GM12865 (cell line): Measurements from ENCODE around the gene ENTPD6.
A peak's percentile ranks its signal among the peaks of the same experiment; 100 is the strongest.

ENCODE experiments used
- DNase-seq: peaks from one replicate; pipeline ENCODE4 v3.0.0; 2010; ENCODE audit warnings: low read depth
- H3K4me3 ChIP-seq: 2 replicates; pipeline ENCODE4 v1.5.1; 2011; ENCODE audit warnings: mild to moderate bottlenecking, low read depth, low read length, control low read depth
- CTCF ChIP-seq: IDR thresholded peaks from 2 replicates; pipeline ENCODE4 v1.5.1; 2011; ENCODE audit warnings: low read length, control low read depth, low read depth, inconsistent platforms; ENCODE audit not compliant: insufficient read depth; ENCODE audit errors: missing control alignments

ENTPD6 gene

GRCh38 chr20:25195014-25195961 is at the start of gene ENTPD6:
Gene ENTPD6, plus strand, starts transcription at chr20:25195712. Its CDS starts 10,825 bp downstream, at chr20:25206537.
- peak; percentile 94 for DNase-seq
- H3K4me3 ChIP-seq: peak within 1 kb of the TSS; percentile 97
- no peak for TF ChIP-seq CTCF

- TF ChIP-seq CTCF: no peak
- no peak for DNase-seq
- H3K4me3 ChIP-seq: no peak overlapping the region
Observed at GRCh38 chr20:25146976-25147375, 48.5 kb upstream of the ENTPD6 start.

GRCh38 chr20:25147716-25148115 is 47.8 kb upstream of the ENTPD6 start:
- DNase-seq: no peak
- H3K4me3 ChIP-seq: no peak overlapping the region
- no peak for TF ChIP-seq CTCF

- H3K4me3 ChIP-seq: peak overlapping the region; percentile 17
- DNase-seq: peak; percentile 16
- no peak for TF ChIP-seq CTCF
Observed at GRCh38 chr20:25148181-25148981, 47.1 kb upstream of the ENTPD6 start.

- no peak overlapping the region for H3K4me3 ChIP-seq
- TF ChIP-seq CTCF: no peak
- no peak for DNase-seq
Observed at GRCh38 chr20:25148982-25149846, 46.3 kb upstream of the ENTPD6 start.

- DNase-seq: no peak
- H3K4me3 ChIP-seq: no peak overlapping the region
- no peak for TF ChIP-seq CTCF
Observed at GRCh38 chr20:25150016-25150415, 45.5 kb upstream of the ENTPD6 start.
